HEK293 (cell line): Measurements from ENCODE around the gene DLG3.

ENCODE experiments used
- CTCF ChIA-PET: fragments of 350-600 bp; formaldehyde crosslinking; extraction: SDS; loops from one replicate; lab custom pipeline; 2021; ENCODE audit warnings: antibody characterized with exemption; lab: Yijun Ruan, JAX
- POLR2A ChIA-PET: fragments of 300-600 bp; formaldehyde crosslinking; extraction: SDS; loops from one replicate; lab custom pipeline; 2020; ENCODE audit warnings: antibody characterized with exemption, inconsistent platforms; lab: Yijun Ruan, JAX
- H3K27ac ChIP-seq: fragments of 200-500 bp; sonication (Bioruptor generic); 2 replicates; pipeline ENCODE4 v1.5.1; 2014; ENCODE audit warnings: low read depth, low read length, control low read depth, inconsistent platforms; ENCODE audit errors: extremely low read depth
- H3K36me3 ChIP-seq, 2 experiments: fragments of 200-500 bp in 1 of 2; sonication (Bioruptor generic) in 1 of 2; 1 replicate in 1 of 2; 2 replicates in 1 of 2; pipeline ENCODE4 v1.5.1; 2014 to 2017; ENCODE audit warnings: inconsistent platforms in 2 of 2, low read length in 2 of 2; ENCODE audit not compliant: control insufficient read depth in 2 of 2, insufficient read depth in 1 of 2
- H3K4me1 ChIP-seq: fragments of 200-500 bp; sonication (Bioruptor generic); 2 replicates; pipeline ENCODE4 v1.5.1; 2014; ENCODE audit warnings: mild to moderate bottlenecking, low read length, inconsistent platforms; ENCODE audit not compliant: control insufficient read depth, insufficient read depth
- H3K4me3 ChIP-seq: 2 replicates; pipeline ENCODE4 v1.5.1; 2011; ENCODE audit warnings: low read depth, mild to moderate bottlenecking, control low read depth, low read length, moderate library complexity
- H3K9me3 ChIP-seq: fragments of 200-500 bp; sonication (Bioruptor generic); 2 replicates; pipeline ENCODE4 v1.5.1; 2014; ENCODE audit warnings: low read depth, low read length, inconsistent platforms; ENCODE audit not compliant: control insufficient read depth, insufficient read depth
- ELK4 ChIP-seq: IDR thresholded peaks from 2 replicates; pipeline ENCODE4 v1.6.1; 2011; ENCODE audit warnings: mild to moderate bottlenecking, low read depth, low read length, borderline replicate concordance
- PRDM2 ChIP-seq: fragments of 450-650 bp; formaldehyde crosslinking; IDR thresholded peaks from 2 replicates; pipeline ENCODE4 v1.5.1; 2016; ENCODE audit warnings: missing biosample characterization, missing genetic modification characterization, borderline replicate concordance
- ZNF510 ChIP-seq: fragments of 450-650 bp; formaldehyde crosslinking; IDR thresholded peaks from 2 replicates; pipeline ENCODE4 v1.5.1; 2018; ENCODE audit warnings: mild to moderate bottlenecking, missing genetic modification characterization, missing biosample characterization; ENCODE audit not compliant: insufficient replicate concordance
- ZNF530 ChIP-seq: fragments of 450-650 bp; formaldehyde crosslinking; IDR thresholded peaks from 2 replicates; pipeline ENCODE4 v1.5.1; 2016; ENCODE audit warnings: low read depth, missing biosample characterization, missing genetic modification characterization
- ZNF558 ChIP-seq: fragments of 450-650 bp; formaldehyde crosslinking; IDR thresholded peaks from 2 replicates; pipeline ENCODE4 v1.5.1; 2016; ENCODE audit warnings: missing biosample characterization, missing genetic modification characterization
- ZNF623 ChIP-seq: fragments of 450-650 bp; formaldehyde crosslinking; IDR thresholded peaks from 2 replicates; pipeline ENCODE4 v1.5.1; 2016; ENCODE audit warnings: missing biosample characterization, missing genetic modification characterization
- ZNF645 ChIP-seq: fragments of 450-650 bp; formaldehyde crosslinking; IDR thresholded peaks from 2 replicates; pipeline ENCODE4; 2016; ENCODE audit warnings: missing biosample characterization, missing genetic modification characterization
- ZNF701 ChIP-seq: fragments of 450-650 bp; formaldehyde crosslinking; IDR thresholded peaks from 2 replicates; pipeline ENCODE4 v1.5.1; 2016; ENCODE audit warnings: missing biosample characterization, missing genetic modification characterization
- ZNF830 ChIP-seq: fragments of 450-650 bp; IDR thresholded peaks from 2 replicates; pipeline ENCODE4 v1.5.0; 2018; ENCODE audit warnings: missing biosample characterization, missing genetic modification characterization, low read depth, mild to moderate bottlenecking, moderate library complexity
- ZSCAN30 ChIP-seq: fragments of 450-650 bp; IDR thresholded peaks from 2 replicates; pipeline ENCODE4 v1.5.1; 2018; ENCODE audit warnings: missing biosample characterization, mild to moderate bottlenecking, missing genetic modification characterization, moderate library complexity
- TF ChIP-seq, protein P1 (sequence below): fragments of 450-650 bp; formaldehyde crosslinking; IDR thresholded peaks from 2 replicates; pipeline ENCODE4 v1.5.1; 2016; ENCODE audit warnings: missing biosample characterization, missing genetic modification characterization
- TF ChIP-seq, protein P2 (sequence below): fragments of 450-650 bp; formaldehyde crosslinking; IDR thresholded peaks from 2 replicates; pipeline ENCODE4 v1.5.1; 2017; ENCODE audit warnings: missing biosample characterization, missing genetic modification characterization

DLG3 gene

DNA sequence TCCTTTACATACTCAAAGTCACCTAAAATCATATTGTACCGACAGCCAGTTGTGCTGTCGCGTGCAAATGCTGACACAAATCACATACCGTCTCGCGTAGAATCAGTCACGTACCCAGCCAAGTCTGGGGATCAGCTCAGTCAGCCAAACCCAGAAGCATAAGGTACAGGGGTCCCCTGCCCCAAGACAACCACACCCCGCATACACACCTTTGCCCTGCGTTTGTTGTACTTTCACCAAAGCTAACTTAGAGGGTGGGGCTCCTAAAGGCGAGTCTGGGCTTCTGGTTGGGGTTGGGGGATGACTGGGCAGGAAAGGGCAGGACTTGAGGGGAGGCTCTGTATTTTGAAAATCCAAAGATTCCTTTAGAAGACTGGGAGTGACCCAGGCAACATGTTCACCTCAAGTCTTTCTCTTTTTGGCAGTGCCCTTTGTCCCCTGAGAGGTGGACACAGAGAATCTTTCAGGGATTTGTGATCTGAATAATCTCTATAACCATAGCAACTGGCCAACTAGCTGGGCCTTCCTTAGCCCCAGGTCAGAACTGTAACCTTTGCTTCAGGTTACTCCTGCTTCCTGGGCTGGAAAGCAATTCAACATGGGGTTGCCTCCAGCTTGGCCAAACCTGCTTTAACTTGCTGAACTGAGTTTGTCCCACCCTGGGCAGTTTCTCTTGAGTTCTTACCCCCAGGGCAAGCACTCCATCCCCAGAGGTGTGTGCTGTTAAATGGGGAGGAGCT, 20.5 kb upstream of the DLG3 start (continued):
- TF ChIP-seq PRDM2 (tag by site-specific recombination) (no peak), ZNF530 (tag by site-specific recombination) (no peak), ZNF701 (tag by site-specific recombination) (no peak), ZNF645 (tag by site-specific recombination) (no peak), ZNF510 (tag by site-specific recombination) (no peak), ZNF830 (tag by site-specific recombination) (no peak), ZNF623 (tag by site-specific recombination) (no peak)
- TF ChIP-seq, all 188 proteins: peak for 0

DNA sequence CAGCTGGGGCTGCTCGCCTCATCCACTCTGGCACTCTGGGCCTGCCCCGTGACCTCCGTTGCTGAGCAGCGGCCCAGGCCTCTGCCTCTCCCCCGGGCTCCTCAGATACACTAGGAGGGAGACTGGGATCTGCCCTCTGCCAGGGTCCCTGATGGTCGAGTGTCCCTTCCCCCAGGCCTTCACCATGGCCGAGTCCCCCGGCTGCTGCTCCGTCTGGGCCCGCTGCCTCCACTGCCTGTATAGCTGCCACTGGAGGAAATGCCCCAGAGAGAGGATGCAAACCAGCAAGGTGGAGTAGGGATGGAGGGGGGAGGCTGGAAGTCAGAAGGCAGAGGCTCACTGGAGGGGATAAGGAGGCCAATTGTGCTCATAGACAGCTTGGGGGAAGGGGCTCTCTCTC, 19.8 kb upstream of the DLG3 start:
- Histone ChIP-seq H3K4me1 (no peaks in the 10 kb centered on the region), H3K27ac (no peak overlapping the region), H3K36me3 (peaks cover 0 to 17% of the 10 kb centered on the region in 2 experiments; a peak in 1 of 3 replicates), H3K4me3 (no peak overlapping the region), H3K9me3 (no peaks in the 10 kb centered on the region)
- POLR2A ChIA-PET, result no interaction called here
- CTCF ChIA-PET, result interaction anchor here (2.2 to 2.5 kb wide), 2 partner anchors 9 to 11 kb away, joined by 8 to 11 read pairs; no protein-coding TSS in a partner anchor
- TF ChIP-seq, protein P1, sequence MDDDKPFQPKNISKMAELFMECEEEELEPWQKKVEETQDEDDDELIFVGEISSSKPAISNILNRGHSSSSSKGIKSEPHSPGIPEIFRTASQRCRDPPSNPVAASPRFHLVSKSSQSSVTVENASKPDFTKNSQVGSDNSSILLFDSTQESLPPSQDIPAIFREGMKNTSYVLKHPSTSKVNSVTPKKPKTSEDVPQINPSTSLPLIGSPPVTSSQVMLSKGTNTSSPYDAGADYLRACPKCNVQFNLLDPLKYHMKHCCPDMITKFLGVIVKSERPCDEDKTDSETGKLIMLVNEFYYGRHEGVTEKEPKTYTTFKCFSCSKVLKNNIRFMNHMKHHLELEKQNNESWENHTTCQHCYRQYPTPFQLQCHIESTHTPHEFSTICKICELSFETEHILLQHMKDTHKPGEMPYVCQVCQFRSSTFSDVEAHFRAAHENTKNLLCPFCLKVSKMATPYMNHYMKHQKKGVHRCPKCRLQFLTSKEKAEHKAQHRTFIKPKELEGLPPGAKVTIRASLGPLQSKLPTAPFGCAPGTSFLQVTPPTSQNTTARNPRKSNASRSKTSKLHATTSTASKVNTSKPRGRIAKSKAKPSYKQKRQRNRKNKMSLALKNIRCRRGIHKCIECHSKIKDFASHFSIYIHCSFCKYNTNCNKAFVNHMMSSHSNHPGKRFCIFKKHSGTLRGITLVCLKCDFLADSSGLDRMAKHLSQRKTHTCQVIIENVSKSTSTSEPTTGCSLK (tag by site-specific recombination), result no peak
- TF ChIP-seq, protein P2, sequence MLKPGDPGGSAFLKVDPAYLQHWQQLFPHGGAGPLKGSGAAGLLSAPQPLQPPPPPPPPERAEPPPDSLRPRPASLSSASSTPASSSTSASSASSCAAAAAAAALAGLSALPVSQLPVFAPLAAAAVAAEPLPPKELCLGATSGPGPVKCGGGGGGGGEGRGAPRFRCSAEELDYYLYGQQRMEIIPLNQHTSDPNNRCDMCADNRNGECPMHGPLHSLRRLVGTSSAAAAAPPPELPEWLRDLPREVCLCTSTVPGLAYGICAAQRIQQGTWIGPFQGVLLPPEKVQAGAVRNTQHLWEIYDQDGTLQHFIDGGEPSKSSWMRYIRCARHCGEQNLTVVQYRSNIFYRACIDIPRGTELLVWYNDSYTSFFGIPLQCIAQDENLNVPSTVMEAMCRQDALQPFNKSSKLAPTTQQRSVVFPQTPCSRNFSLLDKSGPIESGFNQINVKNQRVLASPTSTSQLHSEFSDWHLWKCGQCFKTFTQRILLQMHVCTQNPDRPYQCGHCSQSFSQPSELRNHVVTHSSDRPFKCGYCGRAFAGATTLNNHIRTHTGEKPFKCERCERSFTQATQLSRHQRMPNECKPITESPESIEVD, result no peak
- TF ChIP-seq ZSCAN30 (tag by site-specific recombination) (no peak), ZNF558 (tag by site-specific recombination) (no peak), ELK4 (no peak)
